HepG2 (cell line): ENCODE results near the gene LYRM4. TPM values are rescaled to one million over a fixed set of nuclear protein-coding genes. Genes with fewer than 3 reads are reported as not detected.

ENCODE experiments used
- ARNTL ChIP-seq: sonication (generic); formaldehyde crosslinking; IDR thresholded peaks from 2 replicates; pipeline ENCODE4 v1.4.0; 2020; ENCODE audit warnings: mild to moderate bottlenecking, missing genetic modification reagents
- ATF7 ChIP-seq, 2 experiments: fragments of 450-650 bp in 1 of 2; sonication (generic) in 1 of 2; formaldehyde crosslinking in 1 of 2; IDR thresholded peaks; 2 replicates each; pipeline versions ENCODE4 v1.4.0 to v1.6.1; 2016 to 2020; ENCODE audit warnings: antibody characterized with exemption in 1 of 2, mild to moderate bottlenecking in 1 of 2, missing genetic modification reagents in 1 of 2
- DNMT3B ChIP-seq: conservative IDR thresholded peaks from 2 replicates; pipeline ENCODE4 v1.6.1; 2016; ENCODE audit warnings: missing biosample characterization, control low read depth
- FOSL2 ChIP-seq: sonication (generic); formaldehyde crosslinking; IDR thresholded peaks from 2 replicates; pipeline ENCODE4 v1.4.0; 2020; ENCODE audit warnings: missing genetic modification reagents
- HOXA3 ChIP-seq: sonication (generic); formaldehyde crosslinking; IDR thresholded peaks from 2 replicates; pipeline ENCODE4 v1.5.0; 2020; ENCODE audit warnings: missing genetic modification reagents
- KDM4B ChIP-seq: sonication (generic); formaldehyde crosslinking; IDR thresholded peaks from 2 replicates; pipeline ENCODE4 v1.4.0; 2020; ENCODE audit warnings: missing genetic modification reagents
- KDM6A ChIP-seq: IDR thresholded peaks from 2 replicates; pipeline ENCODE4 v1.6.1; 2016; ENCODE audit warnings: low read depth
- KLF11 ChIP-seq: IDR thresholded peaks from 2 replicates; pipeline ENCODE4 v1.6.1; 2016; ENCODE audit warnings: missing compliant biosample characterization
- MZF1 ChIP-seq: sonication (generic); formaldehyde crosslinking; IDR thresholded peaks from 2 replicates; pipeline ENCODE4 v1.8.1; 2023; ENCODE audit warnings: mild to moderate bottlenecking, missing genetic modification reagents, borderline replicate concordance
- NFATC3 ChIP-seq: sonication (generic); formaldehyde crosslinking; IDR thresholded peaks from 2 replicates; pipeline ENCODE4 v1.5.1; 2020; ENCODE audit warnings: mild to moderate bottlenecking, missing genetic modification reagents
- NKX3-1 ChIP-seq: sonication (generic); formaldehyde crosslinking; IDR thresholded peaks from 2 replicates; pipeline ENCODE4 v1.5.0; 2020; ENCODE audit warnings: missing genetic modification reagents
- SRSF4 ChIP-seq: fragments of 200-400 bp; formaldehyde crosslinking; IDR thresholded peaks from one replicate; pipeline ENCODE4 v1.6.1; 2018; ENCODE audit warnings: mild to moderate bottlenecking, low read depth, low read length, moderate library complexity; ENCODE audit not compliant: poor library complexity, severe bottlenecking
- ZBTB38 ChIP-seq: sonication (generic); formaldehyde crosslinking; IDR thresholded peaks from 2 replicates; pipeline ENCODE4 v1.5.1; 2020; ENCODE audit warnings: mild to moderate bottlenecking, missing genetic modification reagents
- ZFX ChIP-seq: sonication (generic); formaldehyde crosslinking; IDR thresholded peaks from 2 replicates; pipeline ENCODE4 v1.4.0; 2020; ENCODE audit warnings: mild to moderate bottlenecking, low read depth, missing genetic modification reagents, moderate library complexity
- ZNF224 ChIP-seq: sonication (generic); formaldehyde crosslinking; IDR thresholded peaks from 2 replicates; pipeline ENCODE4 v1.5.0; 2020; ENCODE audit warnings: mild to moderate bottlenecking, missing genetic modification reagents
- ZNF33A ChIP-seq: sonication (generic); formaldehyde crosslinking; IDR thresholded peaks from 2 replicates; pipeline ENCODE4 v1.5.1; 2020; ENCODE audit warnings: missing genetic modification reagents, mild to moderate bottlenecking, moderate library complexity, borderline replicate concordance
- ZNF878 ChIP-seq: sonication (generic); formaldehyde crosslinking; IDR thresholded peaks from 2 replicates; pipeline ENCODE4 v1.8.1; 2023; ENCODE audit warnings: mild to moderate bottlenecking, missing genetic modification reagents, moderate library complexity
- polyA plus RNA-seq, 8 experiments: library from polyadenylated mRNA; depleted of rRNA in 3 of 8; stranded (reverse) in 7 of 8; unstranded in 1 of 8; fragments of >200 nt; fragmentation: Illumina TruSeq in 4 of 8; extraction: Trizol in 4 of 8; gene quantifications; 2 replicates each; pipeline versions ENCODE4 v1.2.1 to v1.2.3, GENCODE V29; 2011 to 2016; ENCODE audit warnings: low read depth in 4 of 8, missing spikeins in 1 of 8, mixed read lengths in 1 of 8; ENCODE audit not compliant: insufficient read depth in 1 of 8
- total RNA-seq, 5 experiments: library from RNA; depleted of rRNA; stranded (reverse); fragments of >200 nt; fragmentation: Illumina TruSeq; extraction: Trizol; gene quantifications; 2 replicates each; pipeline ENCODE4 v1.2.3, GENCODE V29; 2016; ENCODE audit warnings: low read depth in 1 of 5
- TF ChIP-seq, protein P1 (sequence below): sonication (generic); formaldehyde crosslinking; IDR thresholded peaks from 2 replicates; pipeline ENCODE4 v1.4.0; 2020; ENCODE audit warnings: mild to moderate bottlenecking, missing genetic modification reagents
- TF ChIP-seq, protein P2 (sequence below): sonication (generic); IDR thresholded peaks from 2 replicates; pipeline ENCODE4 v1.6.1; 2016; ENCODE audit warnings: low read depth, borderline replicate concordance
- TF ChIP-seq, protein P3 (sequence below): sonication (generic); formaldehyde crosslinking; IDR thresholded peaks from 2 replicates; pipeline ENCODE4 v1.4.0; 2020; ENCODE audit warnings: missing genetic modification reagents, borderline replicate concordance
- TF ChIP-seq, protein P4 (sequence below): sonication (generic); formaldehyde crosslinking; conservative IDR thresholded peaks from 2 replicates; pipeline ENCODE4 v1.4.0; 2020; ENCODE audit warnings: mild to moderate bottlenecking, missing genetic modification reagents, moderate library complexity
- TF ChIP-seq, protein P5 (sequence below): sonication (generic); formaldehyde crosslinking; IDR thresholded peaks from 2 replicates; pipeline ENCODE4 v1.5.1; 2020; ENCODE audit warnings: missing genetic modification reagents, mild to moderate bottlenecking, borderline replicate concordance

The LYRM4 gene
- total and polyA plus RNA-seq, 2 of the 13 experiments (the other 11 are each of a cell fraction or from before 2014, with no cell fraction given), result 64.6 to 67.5 TPM

DNA sequence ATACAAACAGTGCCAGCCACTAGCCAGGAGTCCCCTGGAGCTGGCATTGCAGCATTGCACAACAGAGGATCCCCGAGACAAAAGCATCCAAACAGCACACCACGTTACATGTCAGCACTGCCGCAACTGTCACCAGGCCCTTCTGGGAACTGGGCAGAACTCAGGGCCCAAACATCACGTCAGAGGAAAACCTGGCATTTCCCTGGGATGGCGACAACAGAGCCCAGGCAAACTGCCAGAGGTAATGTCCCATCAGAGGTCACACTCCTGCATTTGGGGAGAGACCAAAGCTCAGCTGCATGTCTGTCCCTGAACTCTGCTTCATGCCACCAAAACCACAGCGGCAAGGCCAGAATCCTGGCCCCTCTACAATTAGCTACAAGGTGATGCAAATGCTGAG lies 139.3 kb downstream of the LYRM4 start (continued):
- TF ChIP-seq, protein P1, sequence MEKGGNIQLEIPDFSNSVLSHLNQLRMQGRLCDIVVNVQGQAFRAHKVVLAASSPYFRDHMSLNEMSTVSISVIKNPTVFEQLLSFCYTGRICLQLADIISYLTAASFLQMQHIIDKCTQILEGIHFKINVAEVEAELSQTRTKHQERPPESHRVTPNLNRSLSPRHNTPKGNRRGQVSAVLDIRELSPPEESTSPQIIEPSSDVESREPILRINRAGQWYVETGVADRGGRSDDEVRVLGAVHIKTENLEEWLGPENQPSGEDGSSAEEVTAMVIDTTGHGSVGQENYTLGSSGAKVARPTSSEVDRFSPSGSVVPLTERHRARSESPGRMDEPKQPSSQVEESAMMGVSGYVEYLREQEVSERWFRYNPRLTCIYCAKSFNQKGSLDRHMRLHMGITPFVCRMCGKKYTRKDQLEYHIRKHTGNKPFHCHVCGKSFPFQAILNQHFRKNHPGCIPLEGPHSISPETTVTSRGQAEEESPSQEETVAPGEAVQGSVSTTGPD, result 0 out of 2 replicates have a peak, but pooled peaks have one; percentile 51
- TF ChIP-seq ZFX (CRISPR knock-in tag), result peak; percentile 52; the same call in 1 of the 2 replicates
- no peak for TF ChIP-seq ZNF33A (CRISPR knock-in tag)
- peak; percentile 45; the same call in 1 of the 2 replicates for TF ChIP-seq KDM6A
- TF ChIP-seq, protein P2, sequence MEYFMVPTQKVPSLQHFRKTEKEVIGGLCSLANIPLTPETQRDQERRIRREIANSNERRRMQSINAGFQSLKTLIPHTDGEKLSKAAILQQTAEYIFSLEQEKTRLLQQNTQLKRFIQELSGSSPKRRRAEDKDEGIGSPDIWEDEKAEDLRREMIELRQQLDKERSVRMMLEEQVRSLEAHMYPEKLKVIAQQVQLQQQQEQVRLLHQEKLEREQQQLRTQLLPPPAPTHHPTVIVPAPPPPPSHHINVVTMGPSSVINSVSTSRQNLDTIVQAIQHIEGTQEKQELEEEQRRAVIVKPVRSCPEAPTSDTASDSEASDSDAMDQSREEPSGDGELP, result peak; percentile 37; the same call in 1 of the 2 replicates
- TF ChIP-seq FOSL2 (CRISPR knock-in tag), result 0 out of 2 replicates have a peak, but pooled peaks have one; percentile 19
- TF ChIP-seq NKX3-1 (CRISPR knock-in tag), result no peak
- no peak for TF ChIP-seq NFATC3 (CRISPR knock-in tag)
- TF ChIP-seq ZNF878 (CRISPR knock-in tag), result no peak
- TF ChIP-seq MZF1 (CRISPR knock-in tag), result no peak
- TF ChIP-seq ZBTB38 (CRISPR knock-in tag), result peak; percentile 67
- TF ChIP-seq, protein P3, sequence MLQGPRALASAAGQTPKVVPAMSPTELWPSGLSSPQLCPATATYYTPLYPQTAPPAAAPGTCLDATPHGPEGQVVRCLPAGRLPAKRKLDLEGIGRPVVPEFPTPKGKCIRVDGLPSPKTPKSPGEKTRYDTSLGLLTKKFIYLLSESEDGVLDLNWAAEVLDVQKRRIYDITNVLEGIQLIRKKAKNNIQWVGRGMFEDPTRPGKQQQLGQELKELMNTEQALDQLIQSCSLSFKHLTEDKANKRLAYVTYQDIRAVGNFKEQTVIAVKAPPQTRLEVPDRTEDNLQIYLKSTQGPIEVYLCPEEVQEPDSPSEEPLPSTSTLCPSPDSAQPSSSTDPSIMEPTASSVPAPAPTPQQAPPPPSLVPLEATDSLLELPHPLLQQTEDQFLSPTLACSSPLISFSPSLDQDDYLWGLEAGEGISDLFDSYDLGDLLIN (CRISPR knock-in tag), result no peak
- TF ChIP-seq KDM4B (CRISPR knock-in tag), result no peak
- TF ChIP-seq, protein P4, sequence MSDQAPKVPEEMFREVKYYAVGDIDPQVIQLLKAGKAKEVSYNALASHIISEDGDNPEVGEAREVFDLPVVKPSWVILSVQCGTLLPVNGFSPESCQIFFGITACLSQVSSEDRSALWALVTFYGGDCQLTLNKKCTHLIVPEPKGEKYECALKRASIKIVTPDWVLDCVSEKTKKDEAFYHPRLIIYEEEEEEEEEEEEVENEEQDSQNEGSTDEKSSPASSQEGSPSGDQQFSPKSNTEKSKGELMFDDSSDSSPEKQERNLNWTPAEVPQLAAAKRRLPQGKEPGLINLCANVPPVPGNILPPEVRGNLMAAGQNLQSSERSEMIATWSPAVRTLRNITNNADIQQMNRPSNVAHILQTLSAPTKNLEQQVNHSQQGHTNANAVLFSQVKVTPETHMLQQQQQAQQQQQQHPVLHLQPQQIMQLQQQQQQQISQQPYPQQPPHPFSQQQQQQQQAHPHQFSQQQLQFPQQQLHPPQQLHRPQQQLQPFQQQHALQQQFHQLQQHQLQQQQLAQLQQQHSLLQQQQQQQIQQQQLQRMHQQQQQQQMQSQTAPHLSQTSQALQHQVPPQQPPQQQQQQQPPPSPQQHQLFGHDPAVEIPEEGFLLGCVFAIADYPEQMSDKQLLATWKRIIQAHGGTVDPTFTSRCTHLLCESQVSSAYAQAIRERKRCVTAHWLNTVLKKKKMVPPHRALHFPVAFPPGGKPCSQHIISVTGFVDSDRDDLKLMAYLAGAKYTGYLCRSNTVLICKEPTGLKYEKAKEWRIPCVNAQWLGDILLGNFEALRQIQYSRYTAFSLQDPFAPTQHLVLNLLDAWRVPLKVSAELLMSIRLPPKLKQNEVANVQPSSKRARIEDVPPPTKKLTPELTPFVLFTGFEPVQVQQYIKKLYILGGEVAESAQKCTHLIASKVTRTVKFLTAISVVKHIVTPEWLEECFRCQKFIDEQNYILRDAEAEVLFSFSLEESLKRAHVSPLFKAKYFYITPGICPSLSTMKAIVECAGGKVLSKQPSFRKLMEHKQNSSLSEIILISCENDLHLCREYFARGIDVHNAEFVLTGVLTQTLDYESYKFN (CRISPR knock-in tag), result peak; percentile 76
- TF ChIP-seq ATF7 (IDR thresholded peaks at IDR 0.05), result no peak
- TF ChIP-seq ATF7 (CRISPR knock-in tag; IDR thresholded peaks at IDR 0.05), result peak; percentile 69; the same call in 1 of the 2 replicates
- TF ChIP-seq ARNTL (CRISPR knock-in tag), result no peak
- TF ChIP-seq KLF11 (CRISPR knock-in tag), result no peak
- no peak for TF ChIP-seq DNMT3B (CRISPR knock-in tag)
- no peak for TF ChIP-seq SRSF4
- TF ChIP-seq HOXA3 (CRISPR knock-in tag), result peak; percentile 60
- TF ChIP-seq, protein P5, sequence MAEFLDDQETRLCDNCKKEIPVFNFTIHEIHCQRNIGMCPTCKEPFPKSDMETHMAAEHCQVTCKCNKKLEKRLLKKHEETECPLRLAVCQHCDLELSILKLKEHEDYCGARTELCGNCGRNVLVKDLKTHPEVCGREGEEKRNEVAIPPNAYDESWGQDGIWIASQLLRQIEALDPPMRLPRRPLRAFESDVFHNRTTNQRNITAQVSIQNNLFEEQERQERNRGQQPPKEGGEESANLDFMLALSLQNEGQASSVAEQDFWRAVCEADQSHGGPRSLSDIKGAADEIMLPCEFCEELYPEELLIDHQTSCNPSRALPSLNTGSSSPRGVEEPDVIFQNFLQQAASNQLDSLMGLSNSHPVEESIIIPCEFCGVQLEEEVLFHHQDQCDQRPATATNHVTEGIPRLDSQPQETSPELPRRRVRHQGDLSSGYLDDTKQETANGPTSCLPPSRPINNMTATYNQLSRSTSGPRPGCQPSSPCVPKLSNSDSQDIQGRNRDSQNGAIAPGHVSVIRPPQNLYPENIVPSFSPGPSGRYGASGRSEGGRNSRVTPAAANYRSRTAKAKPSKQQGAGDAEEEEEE (CRISPR knock-in tag), result no peak
- TF ChIP-seq ZNF224 (CRISPR knock-in tag), result 0 out of 2 replicates have a peak, but pooled peaks have one; percentile 71
